DLD1 (cell line): ENCODE results near the gene NUP153.
"Not testable (repeated sequence)": the region's sequence is repeated elsewhere in the genome, so short reads cannot be mapped to it uniquely, and the experiment has no call there.

Experiments
- in situ Hi-C: cut with HindIII; loops from 2 replicates; pipeline ENCODE4 v1.10.0; 2017; ENCODE audit warnings: low sequenced_read_pairs

NUP153 gene

DNA sequence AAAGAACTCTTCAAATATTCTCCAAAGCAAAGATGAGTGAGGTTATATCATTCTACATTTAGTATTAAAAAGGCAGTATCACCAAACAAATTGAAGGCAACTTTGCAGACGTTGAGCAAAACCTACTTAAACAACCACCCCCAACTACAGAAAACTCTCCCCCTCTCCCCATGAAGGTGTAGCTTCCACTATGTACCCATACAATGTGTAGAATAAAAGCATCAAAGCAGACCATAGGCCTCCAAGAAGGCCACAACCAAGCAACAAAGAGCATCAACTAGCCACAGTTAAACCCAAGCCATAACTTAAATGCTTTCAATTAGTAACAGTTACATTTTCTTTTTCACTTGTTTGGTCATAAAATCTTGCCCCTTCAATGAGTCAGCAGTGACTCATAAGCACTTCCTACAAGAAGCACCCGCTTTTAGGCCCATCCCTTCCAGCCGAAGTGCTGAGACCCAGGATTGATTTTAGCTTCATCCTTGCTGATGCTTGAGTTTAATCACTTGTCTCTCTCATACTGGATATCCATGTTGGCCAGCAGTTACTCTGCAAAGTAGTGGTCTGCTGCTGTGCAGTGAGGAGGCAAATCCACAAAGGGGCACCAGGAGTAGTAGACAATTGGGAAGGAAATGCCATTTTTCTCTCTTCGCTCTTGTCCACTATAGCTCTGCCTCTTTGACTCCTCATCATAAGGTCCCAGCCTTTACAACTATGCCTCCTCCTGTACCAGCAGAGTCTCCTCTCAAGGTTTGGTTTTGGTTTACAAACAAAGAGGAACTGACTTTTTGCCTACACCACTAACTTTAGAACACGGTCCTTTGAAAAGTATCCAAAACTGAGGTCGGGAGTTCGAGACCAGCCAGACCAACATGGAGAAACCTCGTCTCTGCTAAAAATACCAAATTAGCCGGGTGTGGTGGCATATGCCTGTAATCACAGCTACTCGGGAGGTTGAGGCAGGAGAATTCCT lies 8.4 kb upstream of the NUP153 start:
- in situ Hi-C loops: no loop called here

DNA sequence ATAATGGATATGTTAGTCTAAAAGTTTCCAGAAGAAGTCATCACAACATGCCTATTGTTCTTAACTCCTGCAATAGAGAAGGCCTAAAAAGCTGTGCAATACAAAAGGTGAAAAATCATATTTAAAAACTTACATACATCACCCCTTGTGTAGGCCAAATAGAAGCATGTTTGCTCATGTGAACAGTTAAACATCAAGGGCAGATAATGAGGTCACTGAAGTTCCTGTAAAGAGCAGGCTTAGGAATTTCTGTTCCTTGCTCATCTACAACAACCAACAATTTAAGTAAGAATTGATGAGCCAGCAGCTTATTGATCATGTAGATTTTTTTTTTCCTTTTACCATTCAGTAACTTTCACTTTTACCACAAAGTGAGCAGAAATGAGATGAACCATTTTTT lies 7.5 kb upstream of the NUP153 start:
- in situ Hi-C loops: no loop called here

- in situ Hi-C loops: no loop called here
Measured at GRCh38 chr6:17712576-17712975, 5.9 kb upstream of the NUP153 start.

- in situ Hi-C loops: no loop called here
Measured at GRCh38 chr6:17710331-17710730, 3.6 kb upstream of the NUP153 start.

DNA sequence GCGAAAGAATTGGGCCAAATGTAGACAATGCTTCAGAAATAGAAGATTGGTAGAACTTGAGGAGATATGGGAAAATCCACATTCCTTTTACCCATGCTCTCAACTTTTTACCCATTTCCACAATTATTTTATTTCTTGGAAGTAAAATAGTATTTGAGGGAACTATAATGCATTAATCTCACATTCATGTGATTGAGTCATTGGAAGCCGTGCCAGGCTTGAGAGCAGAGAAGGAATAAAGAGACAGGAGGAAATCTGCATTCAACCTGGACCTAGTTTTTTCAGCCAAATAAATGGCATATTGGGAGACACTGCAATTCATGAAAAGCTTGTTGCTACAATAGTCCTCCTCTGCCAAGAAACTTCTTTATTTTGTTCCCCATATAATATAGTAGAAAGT lies 2.8 kb upstream of the NUP153 start:
- in situ Hi-C loops: no loop called here

GRCh38 chr6:17708035-17708434 lies 1.3 kb upstream of the NUP153 start:
- in situ Hi-C loops: not testable (repeated sequence)

DNA sequence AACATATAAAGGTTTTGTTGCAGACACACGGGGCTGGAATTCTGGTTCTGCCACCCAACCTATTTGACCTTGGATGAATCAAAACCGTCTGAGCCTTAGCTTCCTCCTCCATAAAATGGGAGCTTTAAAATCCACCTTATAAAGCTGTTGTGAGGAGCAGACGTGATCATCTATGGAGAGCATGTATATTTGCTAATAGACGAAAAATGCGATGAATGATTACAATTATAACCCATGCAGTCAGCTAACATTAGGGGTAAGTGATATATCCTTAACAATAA lies 586 bp upstream of the NUP153 start:
- in situ Hi-C loops: no loop called here

- in situ Hi-C loops: no loop called here
Measured at GRCh38 chr6:17705778-17706579, 746 bp downstream of the NUP153 start.

DNA sequence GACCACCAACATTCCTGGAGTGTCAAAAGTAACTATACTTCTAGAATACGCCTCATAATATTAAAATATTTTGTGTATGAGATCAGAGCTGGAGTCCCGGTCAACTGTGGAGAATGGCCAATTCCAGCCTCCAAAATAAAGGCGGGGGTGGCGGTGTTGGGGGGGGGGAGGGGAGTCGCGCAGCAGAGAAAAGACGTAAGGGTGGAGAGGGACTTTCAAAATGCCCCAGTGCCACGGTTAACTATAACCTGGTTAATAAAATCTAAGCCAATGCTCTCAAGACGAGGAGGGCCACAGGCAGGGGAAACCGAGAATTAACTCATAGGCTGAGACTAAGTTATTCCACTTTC lies 1.3 kb downstream of the NUP153 start:
- in situ Hi-C loops: no loop called here

- in situ Hi-C loops: no loop called here
Measured at GRCh38 chr6:17703256-17703694, 3.5 kb downstream of the NUP153 start.

DNA sequence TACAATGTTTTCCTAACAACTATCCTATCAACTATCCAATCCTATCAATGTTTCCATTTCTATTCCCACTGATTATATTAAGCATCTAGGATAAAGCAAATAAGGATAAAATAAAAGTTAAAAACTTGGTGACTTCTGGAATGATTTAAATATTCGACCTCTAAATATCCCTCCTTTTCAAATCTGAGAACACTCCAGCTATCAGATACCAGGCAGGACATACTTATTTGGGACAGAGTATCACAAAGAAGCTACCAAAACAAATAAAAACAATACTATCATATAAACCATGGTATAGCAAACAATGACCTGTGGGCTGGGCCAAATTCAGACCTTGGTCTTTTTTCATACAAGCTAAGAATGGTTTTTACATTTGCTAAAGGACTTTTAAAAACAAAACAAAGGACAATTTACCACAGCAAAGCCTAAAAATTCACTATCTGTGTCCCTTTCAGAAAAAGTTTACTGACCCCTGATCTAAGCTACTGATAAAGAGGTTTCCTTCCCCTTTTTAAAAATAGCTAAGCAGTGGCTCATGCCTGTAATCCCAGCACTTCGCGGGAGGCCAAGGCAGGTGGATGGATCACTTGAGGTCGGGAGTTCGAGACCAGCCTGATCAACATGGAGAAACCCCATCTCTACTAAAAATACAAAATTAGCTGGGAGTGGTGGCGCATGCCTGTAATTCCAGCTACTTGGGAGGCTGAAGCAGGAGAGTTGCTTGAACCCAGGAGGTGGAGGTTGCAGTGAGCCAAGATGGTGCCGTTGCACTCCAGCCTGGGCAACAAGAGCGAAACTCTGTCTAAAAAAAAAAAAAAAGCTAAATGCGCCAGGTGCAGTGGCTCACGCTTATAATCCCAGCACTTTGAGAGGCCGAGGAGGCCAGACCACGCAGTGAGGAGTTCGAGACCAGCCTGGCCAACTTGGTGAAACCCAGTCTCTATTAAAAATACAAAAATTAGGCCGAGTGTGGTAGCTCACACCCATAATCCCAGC lies 6.0 kb downstream of the NUP153 start:
- in situ Hi-C loops: no loop called here

DNA sequence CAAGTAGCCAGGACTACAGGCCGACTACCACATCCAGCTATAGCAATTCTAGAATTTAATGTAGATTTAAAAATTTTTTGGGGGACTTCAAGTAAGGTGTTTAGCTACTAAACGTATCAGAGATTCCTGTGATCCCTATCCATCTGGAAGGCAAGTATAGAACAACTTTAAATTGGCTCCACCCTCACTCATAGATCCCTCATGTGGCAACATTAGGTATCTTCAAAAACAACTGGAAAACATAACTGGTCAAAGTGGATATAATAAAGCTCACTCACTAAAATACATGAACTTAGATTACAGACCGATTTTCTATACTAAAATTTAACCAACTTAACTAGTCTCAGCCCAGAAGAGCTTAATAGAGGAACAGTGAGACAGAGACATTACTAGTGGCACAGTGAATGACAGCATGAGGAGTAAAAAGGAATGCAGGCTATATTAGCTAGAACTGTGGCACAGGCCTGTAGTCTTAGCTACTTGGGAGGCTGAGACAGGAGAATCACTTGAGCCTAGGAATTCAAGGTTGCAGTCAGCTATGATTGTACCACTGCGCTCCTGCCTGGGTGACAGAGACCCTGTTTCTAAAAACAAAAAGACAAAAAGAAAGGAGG lies 14.7 kb downstream of the NUP153 start:
- in situ Hi-C loops: no loop called here

GRCh38 chr6:17688481-17688880 lies 18.2 kb downstream of the NUP153 start:
- in situ Hi-C loops: no loop called here

DNA sequence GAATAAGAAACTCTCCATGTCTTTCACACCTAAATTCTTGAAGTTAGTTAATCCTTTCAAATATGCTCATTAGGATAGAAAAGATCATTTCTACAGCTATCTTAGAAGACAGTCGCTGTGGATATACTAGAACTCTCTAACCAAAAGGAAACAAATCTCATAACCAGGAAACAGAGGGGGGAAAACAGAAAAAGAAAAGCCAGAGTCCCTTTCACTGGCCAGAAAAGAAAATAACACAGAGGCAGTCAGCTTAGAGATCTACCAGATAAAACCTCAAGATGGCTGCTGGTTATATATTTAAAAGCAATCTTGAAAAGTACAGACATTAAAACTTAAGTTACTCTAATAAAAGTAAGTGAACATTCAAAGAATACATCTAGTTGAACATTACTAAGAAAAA lies 19.6 kb downstream of the NUP153 start:
- in situ Hi-C loops: no loop called here

- in situ Hi-C loops: no loop called here
Measured at GRCh38 chr6:17684134-17684533, 22.6 kb downstream of the NUP153 start.

- in situ Hi-C loops: no loop called here
Measured at GRCh38 chr6:17683428-17683827, 23.3 kb downstream of the NUP153 start.

DNA sequence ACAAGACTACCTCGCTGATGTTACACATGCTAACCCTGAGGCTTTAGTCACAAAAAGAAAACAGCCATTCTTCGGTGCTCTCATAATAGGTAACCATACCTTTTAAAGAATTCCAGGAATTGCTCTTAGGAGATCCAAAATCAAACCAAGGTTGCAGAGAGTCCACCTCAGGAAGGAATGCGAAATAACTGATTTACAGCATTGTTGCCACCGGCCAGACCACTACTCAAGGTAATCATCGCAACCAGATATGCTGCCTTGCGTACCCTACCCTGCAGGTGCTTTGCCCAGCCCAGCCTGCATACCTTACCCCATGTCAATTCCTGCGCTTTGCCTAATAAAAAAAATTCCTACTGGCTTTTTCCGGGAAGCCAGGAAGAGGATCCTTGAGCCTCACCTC lies 27.0 kb downstream of the NUP153 start:
- in situ Hi-C loops: no loop called here

DNA sequence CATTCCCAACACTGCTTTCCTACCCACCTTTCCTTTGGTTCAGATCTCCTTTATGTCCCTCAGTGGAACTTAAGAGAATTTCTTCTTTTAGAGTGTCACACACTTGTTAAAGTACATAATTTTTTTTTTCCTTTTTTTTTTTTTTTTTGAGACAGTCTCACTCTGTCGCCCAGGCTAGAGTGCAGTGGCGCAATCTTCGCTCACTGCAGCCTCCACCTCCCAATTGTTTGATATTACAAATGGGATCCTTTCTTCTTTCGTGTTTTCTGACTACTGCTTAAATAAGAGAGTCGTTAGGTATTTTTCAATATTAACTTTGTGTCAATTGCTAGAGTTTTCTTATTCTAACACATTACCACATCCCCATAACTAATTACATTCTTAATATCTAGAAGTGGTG lies 29.1 kb downstream of the NUP153 start:
- in situ Hi-C loops: no loop called here

GRCh38 chr6:17673543-17674254 lies 33.0 kb downstream of the NUP153 start:
- in situ Hi-C loops: no loop called here
